ENCODE measurements around the gene NQO1.
A peak's percentile ranks its signal among the peaks of the same experiment; 100 is the strongest.

NQO1 gene

DNA sequence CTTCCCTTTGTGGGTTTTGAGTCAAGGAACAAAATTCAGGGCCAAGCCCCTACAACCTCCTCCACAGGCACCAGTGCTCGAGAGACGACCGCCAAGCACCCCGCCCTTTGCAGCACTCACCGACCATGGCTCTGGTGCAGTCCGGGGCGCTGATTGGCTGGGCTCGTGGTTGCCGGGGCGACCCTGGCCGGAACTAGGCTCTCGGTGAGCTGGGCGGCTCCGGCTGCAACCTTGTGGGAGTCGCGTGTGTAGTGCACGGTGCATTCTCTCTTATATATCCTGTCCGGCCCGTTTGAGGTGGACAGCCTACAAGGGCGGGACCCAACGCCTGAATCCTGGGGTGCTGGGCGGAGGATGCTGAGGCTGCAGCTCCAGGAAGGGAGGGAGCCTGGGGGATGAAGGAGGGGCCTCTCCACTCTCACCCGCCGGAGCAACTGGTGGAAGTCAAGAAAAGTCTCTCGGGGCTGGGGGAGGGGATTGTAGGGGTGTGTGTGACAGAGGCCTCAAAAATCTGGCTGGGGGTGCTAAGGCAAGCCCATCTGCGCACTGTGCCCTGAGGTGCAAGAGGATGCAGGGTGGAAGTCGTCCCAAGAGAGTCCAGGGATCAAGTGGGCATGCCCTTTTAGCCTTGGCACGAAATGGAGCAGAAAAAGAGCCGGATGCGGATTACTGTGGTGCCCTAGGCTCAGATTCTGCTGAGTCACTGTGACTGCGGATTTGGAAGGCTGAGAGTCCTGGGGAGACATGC, at the start of gene NQO1:
TSS of gene NQO1 (minus strand) at position 248 of the 748 bp plus-strand sequence. CDS start at position 127, 121 bp downstream.
- H3K9me3 ChIP-seq (ENCODE audit: control insufficient read depth, insufficient read depth, low read depth, low read length) = no peaks in the 10 kb centered on the region
- no peaks in the 10 kb centered on the region for H3K36me3 ChIP-seq (ENCODE audit: control insufficient read depth in 2 of 2, insufficient read depth in 1 of 2, low read length in 2 of 2)
- peak within 1 kb of the TSS; percentile 13; the same call in 1 of the 2 replicates for H3K27ac ChIP-seq (ENCODE audit: extremely low read depth, low read depth, low read length)
- POLR2A ChIA-PET = interaction anchor here (0.6 to 2.2 kb wide), 4 partner anchors 11 to 259 kb away, joined by 3 to 10 read pairs (median 6); partner anchors contain the start of gene NOB1
- CTCF ChIA-PET = interaction anchor here (2.5 kb wide), 1 partner anchor 27 kb away, joined by 6 read pairs; the partner anchor contains the start of gene NOB1
- H3K4me3 ChIP-seq (ENCODE audit: low read depth, low read length) = peak within 1 kb of the TSS; percentile 46
- H3K4me1 ChIP-seq (ENCODE audit: control insufficient read depth, insufficient read depth, low read length) = no peaks in the 10 kb centered on the region; the same call in 1 of the 2 replicates
- TF ChIP-seq ZFP41 (tag by site-specific recombination; IDR thresholded peaks at IDR 0.05; ENCODE audit: borderline replicate concordance) = no peak
- TF ChIP-seq SP7 (tag by site-specific recombination; IDR thresholded peaks at IDR 0.05) = peak; percentile 52
- no peak for TF ChIP-seq ELK4 (IDR thresholded peaks at IDR 0.05; ENCODE audit: borderline replicate concordance, low read depth, low read length)
- no peak for TF ChIP-seq GLI2 (tag by site-specific recombination; IDR thresholded peaks at IDR 0.05; ENCODE audit: borderline replicate concordance, low read depth)
- no peak for TF ChIP-seq KLF7 (tag by site-specific recombination; IDR thresholded peaks at IDR 0.05; ENCODE audit: borderline replicate concordance)
- TF ChIP-seq, protein P1, sequence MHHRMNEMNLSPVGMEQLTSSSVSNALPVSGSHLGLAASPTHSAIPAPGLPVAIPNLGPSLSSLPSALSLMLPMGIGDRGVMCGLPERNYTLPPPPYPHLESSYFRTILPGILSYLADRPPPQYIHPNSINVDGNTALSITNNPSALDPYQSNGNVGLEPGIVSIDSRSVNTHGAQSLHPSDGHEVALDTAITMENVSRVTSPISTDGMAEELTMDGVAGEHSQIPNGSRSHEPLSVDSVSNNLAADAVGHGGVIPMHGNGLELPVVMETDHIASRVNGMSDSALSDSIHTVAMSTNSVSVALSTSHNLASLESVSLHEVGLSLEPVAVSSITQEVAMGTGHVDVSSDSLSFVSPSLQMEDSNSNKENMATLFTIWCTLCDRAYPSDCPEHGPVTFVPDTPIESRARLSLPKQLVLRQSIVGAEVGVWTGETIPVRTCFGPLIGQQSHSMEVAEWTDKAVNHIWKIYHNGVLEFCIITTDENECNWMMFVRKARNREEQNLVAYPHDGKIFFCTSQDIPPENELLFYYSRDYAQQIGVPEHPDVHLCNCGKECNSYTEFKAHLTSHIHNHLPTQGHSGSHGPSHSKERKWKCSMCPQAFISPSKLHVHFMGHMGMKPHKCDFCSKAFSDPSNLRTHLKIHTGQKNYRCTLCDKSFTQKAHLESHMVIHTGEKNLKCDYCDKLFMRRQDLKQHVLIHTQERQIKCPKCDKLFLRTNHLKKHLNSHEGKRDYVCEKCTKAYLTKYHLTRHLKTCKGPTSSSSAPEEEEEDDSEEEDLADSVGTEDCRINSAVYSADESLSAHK (tag by site-specific recombination; IDR thresholded peaks at IDR 0.05) = no peak
- TF ChIP-seq ZNF341 (tag by site-specific recombination; IDR thresholded peaks at IDR 0.05; ENCODE audit: low read depth) = 0 out of 2 replicates have a peak, but pooled peaks have one; percentile 9
- TF ChIP-seq, protein P2, sequence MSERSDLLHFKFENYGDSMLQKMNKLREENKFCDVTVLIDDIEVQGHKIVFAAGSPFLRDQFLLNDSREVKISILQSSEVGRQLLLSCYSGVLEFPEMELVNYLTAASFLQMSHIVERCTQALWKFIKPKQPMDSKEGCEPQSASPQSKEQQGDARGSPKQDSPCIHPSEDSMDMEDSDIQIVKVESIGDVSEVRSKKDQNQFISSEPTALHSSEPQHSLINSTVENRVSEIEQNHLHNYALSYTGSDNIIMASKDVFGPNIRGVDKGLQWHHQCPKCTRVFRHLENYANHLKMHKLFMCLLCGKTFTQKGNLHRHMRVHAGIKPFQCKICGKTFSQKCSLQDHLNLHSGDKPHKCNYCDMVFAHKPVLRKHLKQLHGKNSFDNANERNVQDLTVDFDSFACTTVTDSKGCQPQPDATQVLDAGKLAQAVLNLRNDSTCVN (tag by site-specific recombination; optimal IDR thresholded peaks at IDR 0.05) = peak; percentile 18
- TF ChIP-seq ZNF10 (tag by site-specific recombination; IDR thresholded peaks at IDR 0.05) = no peak
- no peak for TF ChIP-seq ZNF707 (tag by site-specific recombination; IDR thresholded peaks at IDR 0.05)
- TF ChIP-seq SCRT1 (tag by site-specific recombination; IDR thresholded peaks at IDR 0.05; ENCODE audit: borderline replicate concordance) = peak; percentile 89
- TF ChIP-seq ZNF112 (tag by site-specific recombination; IDR thresholded peaks at IDR 0.05) = no peak
- TF ChIP-seq KLF16 (tag by site-specific recombination; IDR thresholded peaks at IDR 0.05) = no peak
- TF ChIP-seq ZBTB17 (tag by site-specific recombination; IDR thresholded peaks at IDR 0.05) = peak; percentile 70
- peak; percentile 55 for TF ChIP-seq ZBTB11 (tag by site-specific recombination; conservative IDR thresholded peaks at IDR 0.05; ENCODE audit: low read depth)
- no peak for TF ChIP-seq HOXA7 (CRISPR knock-in tag; IDR thresholded peaks at IDR 0.05; ENCODE audit: borderline replicate concordance)
- no peak for TF ChIP-seq ZNF518A (tag by site-specific recombination; conservative IDR thresholded peaks at IDR 0.05; ENCODE audit: low read depth)
- TF ChIP-seq ZBTB20 (tag by site-specific recombination; IDR thresholded peaks at IDR 0.05) = 0 out of 2 replicates have a peak, but pooled peaks have one; percentile 44
- no peak for TF ChIP-seq ZNF670 (tag by site-specific recombination; IDR thresholded peaks at IDR 0.05; ENCODE audit: low read depth)
- TF ChIP-seq ZSCAN30 (tag by site-specific recombination; IDR thresholded peaks at IDR 0.05) = 0 out of 2 replicates have a peak, but pooled peaks have one; percentile 21
- TF ChIP-seq RBAK (tag by site-specific recombination; IDR thresholded peaks at IDR 0.05) = no peak
- TF ChIP-seq SP3 (tag by site-specific recombination; IDR thresholded peaks at IDR 0.05) = peak; percentile 69
- peak; percentile 76 for TF ChIP-seq ZBTB8A (tag by site-specific recombination; IDR thresholded peaks at IDR 0.05)

All from HEK293 (cell line).